ENCODE measurements around the gene RIPPLY2. TPM values are rescaled to one million over a fixed set of nuclear protein-coding genes. Genes with fewer than 3 reads are reported as not detected.
A peak's percentile ranks its signal among the peaks of the same experiment; 100 is the strongest.

RIPPLY2 gene
- total and polyA plus RNA-seq, 9 of the 15 experiments (the other 6 are each of a cell fraction or from before 2014, with no cell fraction given): not detected

DNA sequence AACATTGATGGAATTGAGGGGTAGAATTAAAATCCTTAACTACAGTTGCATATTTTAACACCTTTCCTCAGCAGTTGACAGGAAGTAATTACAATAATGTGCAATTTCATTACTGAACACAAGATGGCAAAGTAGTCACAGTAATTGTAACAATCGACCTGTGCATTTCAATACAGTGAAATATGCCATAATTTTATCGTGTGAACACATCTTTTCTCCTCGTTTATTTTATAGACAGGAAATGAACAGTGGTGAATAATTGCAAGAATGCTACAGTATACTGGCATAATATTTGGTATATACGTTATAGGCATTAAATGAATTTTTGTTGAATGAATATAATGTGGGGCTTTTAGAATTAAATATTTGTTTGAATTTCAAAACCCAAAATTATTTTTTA is 31.4 kb downstream of the RIPPLY2 start (continued):
- TF ChIP-seq IRF9 (tag; IDR thresholded peaks at IDR 0.05) (no peak), RBM25 (IDR thresholded peaks at IDR 0.05; ENCODE audit: low read depth, low read length, severe bottlenecking) (no peak), STAG1 (CRISPR knock-in tag; IDR thresholded peaks at IDR 0.05; ENCODE audit: borderline replicate concordance) (no peak), ZNF780A (CRISPR knock-in tag; IDR thresholded peaks at IDR 0.05) (no peak), TEAD4 (IDR thresholded peaks at IDR 0.05; ENCODE audit: low read length) (peak; percentile 38; the same call in 1 of the 2 replicates), TEAD4 (CRISPR knock-in tag; IDR thresholded peaks at IDR 0.05; ENCODE audit: borderline replicate concordance) (no peak), ATF7 (IDR thresholded peaks at IDR 0.05) (no peak), MAFK (IDR thresholded peaks at IDR 0.05; ENCODE audit: low read length) (no peak), ARID1B (IDR thresholded peaks at IDR 0.05) (0 out of 2 replicates have a peak, but pooled peaks have one; percentile 30), OTX1 (CRISPR knock-in tag; IDR thresholded peaks at IDR 0.05) (no peak), C11orf30 (IDR thresholded peaks at IDR 0.05; ENCODE audit: low read depth) (no peak), ZNF764 (CRISPR knock-in tag; IDR thresholded peaks at IDR 0.05; ENCODE audit: low read depth) (no peak), TSC22D4 (tag; IDR thresholded peaks at IDR 0.05) (no peak)
- TF ChIP-seq, protein P1, sequence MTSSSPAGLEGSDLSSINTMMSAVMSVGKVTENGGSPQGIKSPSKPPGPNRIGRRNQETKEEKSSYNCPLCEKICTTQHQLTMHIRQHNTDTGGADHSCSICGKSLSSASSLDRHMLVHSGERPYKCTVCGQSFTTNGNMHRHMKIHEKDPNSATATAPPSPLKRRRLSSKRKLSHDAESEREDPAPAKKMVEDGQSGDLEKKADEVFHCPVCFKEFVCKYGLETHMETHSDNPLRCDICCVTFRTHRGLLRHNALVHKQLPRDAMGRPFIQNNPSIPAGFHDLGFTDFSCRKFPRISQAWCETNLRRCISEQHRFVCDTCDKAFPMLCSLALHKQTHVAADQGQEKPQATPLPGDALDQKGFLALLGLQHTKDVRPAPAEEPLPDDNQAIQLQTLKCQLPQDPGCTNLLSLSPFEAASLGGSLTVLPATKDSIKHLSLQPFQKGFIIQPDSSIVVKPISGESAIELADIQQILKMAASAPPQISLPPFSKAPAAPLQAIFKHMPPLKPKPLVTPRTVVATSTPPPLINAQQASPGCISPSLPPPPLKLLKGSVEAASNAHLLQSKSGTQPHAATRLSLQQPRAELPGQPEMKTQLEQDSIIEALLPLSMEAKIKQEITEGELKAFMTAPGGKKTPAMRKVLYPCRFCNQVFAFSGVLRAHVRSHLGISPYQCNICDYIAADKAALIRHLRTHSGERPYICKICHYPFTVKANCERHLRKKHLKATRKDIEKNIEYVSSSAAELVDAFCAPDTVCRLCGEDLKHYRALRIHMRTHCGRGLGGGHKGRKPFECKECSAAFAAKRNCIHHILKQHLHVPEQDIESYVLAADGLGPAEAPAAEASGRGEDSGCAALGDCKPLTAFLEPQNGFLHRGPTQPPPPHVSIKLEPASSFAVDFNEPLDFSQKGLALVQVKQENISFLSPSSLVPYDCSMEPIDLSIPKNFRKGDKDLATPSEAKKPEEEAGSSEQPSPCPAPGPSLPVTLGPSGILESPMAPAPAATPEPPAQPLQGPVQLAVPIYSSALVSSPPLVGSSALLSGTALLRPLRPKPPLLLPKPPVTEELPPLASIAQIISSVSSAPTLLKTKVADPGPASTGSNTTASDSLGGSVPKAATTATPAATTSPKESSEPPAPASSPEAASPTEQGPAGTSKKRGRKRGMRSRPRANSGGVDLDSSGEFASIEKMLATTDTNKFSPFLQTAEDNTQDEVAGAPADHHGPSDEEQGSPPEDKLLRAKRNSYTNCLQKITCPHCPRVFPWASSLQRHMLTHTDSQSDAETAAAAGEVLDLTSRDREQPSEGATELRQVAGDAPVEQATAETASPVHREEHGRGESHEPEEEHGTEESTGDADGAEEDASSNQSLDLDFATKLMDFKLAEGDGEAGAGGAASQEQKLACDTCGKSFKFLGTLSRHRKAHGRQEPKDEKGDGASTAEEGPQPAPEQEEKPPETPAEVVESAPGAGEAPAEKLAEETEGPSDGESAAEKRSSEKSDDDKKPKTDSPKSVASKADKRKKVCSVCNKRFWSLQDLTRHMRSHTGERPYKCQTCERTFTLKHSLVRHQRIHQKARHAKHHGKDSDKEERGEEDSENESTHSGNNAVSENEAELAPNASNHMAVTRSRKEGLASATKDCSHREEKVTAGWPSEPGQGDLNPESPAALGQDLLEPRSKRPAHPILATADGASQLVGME (CRISPR knock-in tag; IDR thresholded peaks at IDR 0.05): no peak
- TF ChIP-seq, protein P2, sequence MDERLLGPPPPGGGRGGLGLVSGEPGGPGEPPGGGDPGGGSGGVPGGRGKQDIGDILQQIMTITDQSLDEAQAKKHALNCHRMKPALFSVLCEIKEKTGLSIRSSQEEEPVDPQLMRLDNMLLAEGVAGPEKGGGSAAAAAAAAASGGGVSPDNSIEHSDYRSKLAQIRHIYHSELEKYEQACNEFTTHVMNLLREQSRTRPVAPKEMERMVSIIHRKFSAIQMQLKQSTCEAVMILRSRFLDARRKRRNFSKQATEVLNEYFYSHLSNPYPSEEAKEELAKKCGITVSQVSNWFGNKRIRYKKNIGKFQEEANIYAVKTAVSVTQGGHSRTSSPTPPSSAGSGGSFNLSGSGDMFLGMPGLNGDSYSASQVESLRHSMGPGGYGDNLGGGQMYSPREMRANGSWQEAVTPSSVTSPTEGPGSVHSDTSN (CRISPR knock-in tag; IDR thresholded peaks at IDR 0.05; ENCODE audit: low read depth): no peak
- TF ChIP-seq, protein P2 (tag; conservative IDR thresholded peaks at IDR 0.05; ENCODE audit: low read depth): peak; percentile 57; the same call in 1 of the 2 replicates
- TF ChIP-seq, protein P3, sequence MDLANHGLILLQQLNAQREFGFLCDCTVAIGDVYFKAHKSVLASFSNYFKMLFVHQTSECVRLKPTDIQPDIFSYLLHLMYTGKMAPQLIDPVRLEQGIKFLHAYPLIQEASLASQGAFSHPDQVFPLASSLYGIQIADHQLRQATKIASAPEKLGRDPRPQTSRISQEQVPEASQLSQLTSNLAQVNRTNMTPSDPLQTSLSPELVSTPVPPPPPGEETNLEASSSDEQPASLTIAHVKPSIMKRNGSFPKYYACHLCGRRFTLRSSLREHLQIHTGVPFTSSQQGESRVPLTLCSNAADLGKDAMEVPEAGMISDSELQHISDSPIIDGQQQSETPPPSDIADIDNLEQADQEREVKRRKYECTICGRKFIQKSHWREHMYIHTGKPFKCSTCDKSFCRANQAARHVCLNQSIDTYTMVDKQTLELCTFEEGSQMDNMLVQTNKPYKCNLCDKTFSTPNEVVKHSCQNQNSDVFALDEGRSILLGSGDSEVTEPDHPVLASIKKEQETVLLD (IDR thresholded peaks at IDR 0.05): no peak
